ENCODE data around the gene SLC2A6. TPM values are rescaled to one million over a fixed set of nuclear protein-coding genes. Genes with fewer than 3 reads are reported as not detected.
"Not testable (repeated sequence)": the region's sequence is repeated elsewhere in the genome, so short reads cannot be mapped to it uniquely, and the experiment has no call there.

SLC2A6 gene
- total RNA-seq, 1 donor from 2014 or later, result 10.5 TPM

DNA sequence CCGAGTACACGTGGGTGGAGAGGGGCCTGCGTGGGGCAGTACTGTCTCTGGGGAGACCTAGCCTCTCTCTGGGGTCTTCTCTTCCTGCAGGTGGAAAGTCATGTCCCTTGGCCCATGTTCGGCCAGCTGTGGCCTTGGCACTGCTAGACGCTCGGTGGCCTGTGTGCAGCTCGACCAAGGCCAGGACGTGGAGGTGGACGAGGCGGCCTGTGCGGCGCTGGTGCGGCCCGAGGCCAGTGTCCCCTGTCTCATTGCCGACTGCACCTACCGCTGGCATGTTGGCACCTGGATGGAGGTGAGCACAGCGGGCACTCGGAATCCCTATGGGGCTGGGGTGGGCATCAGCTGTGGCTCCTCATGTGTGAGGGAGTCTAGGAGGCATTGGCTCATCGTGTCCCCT, 24.6 kb downstream of the SLC2A6 start:
- Histone ChIP-seq H3K4me3 (no peak overlapping the region), H3K4me1 (peaks cover 7% of the 10 kb centered on the region), H3K27ac (no peak overlapping the region), H3K36me3 (no peaks in the 10 kb centered on the region), H3K9me3 (no peaks in the 10 kb centered on the region), H3K27me3 (ENCODE audit: low read depth) (no peaks in the 10 kb centered on the region)
- DNase-seq, result no peak
- intact Hi-C loops (cut with DNase I), result no loop called here
- TF ChIP-seq, protein P1, sequence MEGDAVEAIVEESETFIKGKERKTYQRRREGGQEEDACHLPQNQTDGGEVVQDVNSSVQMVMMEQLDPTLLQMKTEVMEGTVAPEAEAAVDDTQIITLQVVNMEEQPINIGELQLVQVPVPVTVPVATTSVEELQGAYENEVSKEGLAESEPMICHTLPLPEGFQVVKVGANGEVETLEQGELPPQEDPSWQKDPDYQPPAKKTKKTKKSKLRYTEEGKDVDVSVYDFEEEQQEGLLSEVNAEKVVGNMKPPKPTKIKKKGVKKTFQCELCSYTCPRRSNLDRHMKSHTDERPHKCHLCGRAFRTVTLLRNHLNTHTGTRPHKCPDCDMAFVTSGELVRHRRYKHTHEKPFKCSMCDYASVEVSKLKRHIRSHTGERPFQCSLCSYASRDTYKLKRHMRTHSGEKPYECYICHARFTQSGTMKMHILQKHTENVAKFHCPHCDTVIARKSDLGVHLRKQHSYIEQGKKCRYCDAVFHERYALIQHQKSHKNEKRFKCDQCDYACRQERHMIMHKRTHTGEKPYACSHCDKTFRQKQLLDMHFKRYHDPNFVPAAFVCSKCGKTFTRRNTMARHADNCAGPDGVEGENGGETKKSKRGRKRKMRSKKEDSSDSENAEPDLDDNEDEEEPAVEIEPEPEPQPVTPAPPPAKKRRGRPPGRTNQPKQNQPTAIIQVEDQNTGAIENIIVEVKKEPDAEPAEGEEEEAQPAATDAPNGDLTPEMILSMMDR (IDR thresholded peaks at IDR 0.05), result no peak
- ATAC-seq, result no peak

GRCh38 chr9:133453651-133454050, 25.2 kb downstream of the SLC2A6 start:
- Histone ChIP-seq H3K36me3 (no peaks in the 10 kb centered on the region), H3K27me3 (ENCODE audit: low read depth) (no peaks in the 10 kb centered on the region), H3K4me3 (no peak overlapping the region), H3K4me1 (peaks cover under 1% of the 10 kb centered on the region), H3K9me3 (no peaks in the 10 kb centered on the region), H3K27ac (no peak overlapping the region)
- DNase-seq, result no peak
- intact Hi-C loops (cut with DNase I), result no loop called here
- ATAC-seq, result no peak
- TF ChIP-seq, protein P1 (IDR thresholded peaks at IDR 0.05), result no peak

DNA sequence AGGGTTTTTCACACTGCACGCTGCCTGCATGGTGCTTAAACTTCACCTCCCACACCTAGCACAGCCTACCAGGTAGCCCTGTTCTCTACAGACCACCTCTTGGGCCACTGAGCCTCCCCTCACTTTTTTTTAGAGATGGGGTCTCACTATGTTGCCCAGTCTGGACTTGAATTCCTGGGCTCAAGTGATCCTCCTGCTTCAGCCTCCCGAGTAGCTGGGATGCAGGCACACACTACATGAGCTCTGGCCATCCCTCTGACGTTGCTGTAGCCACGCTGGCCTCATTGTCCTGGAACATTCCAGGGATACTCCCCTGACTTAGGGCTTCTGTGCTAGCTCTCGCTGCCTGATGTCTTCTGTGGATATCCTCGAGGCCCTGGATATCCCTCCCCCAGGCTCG, 26.3 kb downstream of the SLC2A6 start:
- H3K4me1 ChIP-seq, result no peaks in the 10 kb centered on the region
- H3K27me3 ChIP-seq (ENCODE audit: low read depth), result no peaks in the 10 kb centered on the region
- H3K9me3 ChIP-seq, result no peaks in the 10 kb centered on the region
- H3K27ac ChIP-seq, result no peak overlapping the region
- H3K4me3 ChIP-seq, result no peak overlapping the region
- no peaks in the 10 kb centered on the region for H3K36me3 ChIP-seq
- DNase-seq (no peak), ATAC-seq (no peak)
- TF ChIP-seq, protein P1 (IDR thresholded peaks at IDR 0.05), result no peak
- intact Hi-C loops (cut with DNase I), result no loop called here

DNA sequence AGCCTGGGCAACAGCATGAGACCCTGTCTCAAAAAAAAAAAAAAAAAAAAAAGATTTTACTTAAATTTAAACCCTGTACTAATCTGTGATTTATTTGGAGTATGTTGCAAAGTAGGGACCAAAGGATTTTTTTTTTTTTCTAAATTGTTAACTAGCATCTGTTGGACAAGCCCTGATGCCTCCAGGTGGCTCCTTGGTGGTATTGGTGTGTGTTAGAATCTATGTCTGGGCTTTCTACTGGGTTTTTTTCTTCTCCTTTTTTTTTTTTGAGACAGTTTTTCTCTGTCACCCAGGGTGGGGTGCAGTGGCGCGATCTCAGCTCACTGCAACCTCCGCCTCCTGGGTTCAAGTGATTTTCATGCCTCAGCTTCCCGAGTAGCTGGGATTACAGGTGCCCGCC, 27.0 kb downstream of the SLC2A6 start:
- ATAC-seq; H3K4me3 ChIP-seq; DNase-seq; H3K27me3 ChIP-seq (ENCODE audit: low read depth); H3K27ac ChIP-seq; H3K36me3 ChIP-seq; H3K9me3 ChIP-seq; H3K4me1 ChIP-seq; intact Hi-C loops (cut with DNase I): not testable (repeated sequence)

- intact Hi-C loops (cut with DNase I), result no loop called here
- Histone ChIP-seq H3K9me3 (no peaks in the 10 kb centered on the region), H3K27ac (no peak overlapping the region), H3K36me3 (no peaks in the 10 kb centered on the region), H3K4me3 (no peak overlapping the region), H3K27me3 (ENCODE audit: low read depth) (no peaks in the 10 kb centered on the region), H3K4me1 (no peaks in the 10 kb centered on the region)
- TF ChIP-seq, protein P1 (IDR thresholded peaks at IDR 0.05), result no peak
- ATAC-seq, result peak; percentile 68 to 83
- DNase-seq, result no peak
These were observed 29.1 kb downstream of the SLC2A6 start for GRCh38 chr9:133449760-133450159.

DNA sequence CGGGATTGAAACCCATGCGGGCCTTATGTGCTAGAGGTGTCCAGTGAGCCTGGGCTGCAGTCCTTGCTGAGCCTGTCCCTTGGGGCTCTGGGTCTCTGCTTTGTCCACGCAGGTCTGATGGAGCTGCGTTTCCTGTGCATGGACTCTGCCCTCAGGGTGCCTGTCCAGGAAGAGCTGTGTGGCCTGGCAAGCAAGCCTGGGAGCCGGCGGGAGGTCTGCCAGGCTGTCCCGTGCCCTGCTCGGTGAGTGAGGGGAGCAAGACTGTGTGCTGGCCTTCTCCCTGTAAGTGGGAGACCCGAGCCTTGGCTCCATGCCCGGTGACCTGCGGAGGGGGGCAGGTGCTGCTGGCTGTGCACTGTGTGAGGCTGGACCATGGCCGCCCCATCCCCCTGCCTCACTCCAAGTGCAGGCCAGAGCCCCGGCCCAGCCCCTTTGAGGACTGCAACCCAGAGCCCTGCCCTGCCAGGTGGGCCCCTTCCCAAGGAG, 30.4 kb downstream of the SLC2A6 start:
- H3K27me3 ChIP-seq (ENCODE audit: low read depth), result no peaks in the 10 kb centered on the region
- H3K27ac ChIP-seq, result no peak overlapping the region
- H3K4me3 ChIP-seq, result no peak overlapping the region
- ATAC-seq, result no peak
- intact Hi-C loops (cut with DNase I), result no loop called here
- no peaks in the 10 kb centered on the region for H3K36me3 ChIP-seq
- H3K4me1 ChIP-seq, result no peaks in the 10 kb centered on the region
- no peaks in the 10 kb centered on the region for H3K9me3 ChIP-seq
- DNase-seq, result no peak
- TF ChIP-seq, protein P1 (IDR thresholded peaks at IDR 0.05), result no peak
